Neuronal stem cell (in vitro differentiated cells): ENCODE results near the gene KAT2A.
"Not testable (repeated sequence)": the region's sequence is repeated elsewhere in the genome, so short reads cannot be mapped to it uniquely, and the experiment has no call there.

ENCODE experiments used
- DNase-seq: peaks from one replicate; pipeline ENCODE4 v3.0.0-alpha.2; 2013; ENCODE audit warnings: low spot score
- H2AFZ ChIP-seq: one replicate; pipeline ENCODE4 v1.6.1; 2013; ENCODE audit warnings: mild to moderate bottlenecking, low read length, inconsistent platforms
- H2AK5ac ChIP-seq: 2 replicates; pipeline ENCODE4 v1.6.1; 2013; ENCODE audit warnings: low read depth, mild to moderate bottlenecking, inconsistent platforms, low read length, moderate library complexity, mixed read lengths
- H2BK120ac ChIP-seq: 2 replicates; pipeline ENCODE4 v1.6.1; 2013; ENCODE audit warnings: low read depth, mild to moderate bottlenecking, inconsistent platforms, low read length, moderate library complexity, mixed read lengths
- H2BK12ac ChIP-seq: one replicate; pipeline ENCODE4 v1.6.1; 2013; ENCODE audit warnings: low read length, inconsistent platforms
- H2BK15ac ChIP-seq: 2 replicates; pipeline ENCODE4 v1.6.1; 2013; ENCODE audit warnings: mild to moderate bottlenecking, low read length, inconsistent platforms, mixed read lengths
- H2BK5ac ChIP-seq: one replicate; pipeline ENCODE4 v1.6.1; 2013; ENCODE audit warnings: inconsistent platforms, mild to moderate bottlenecking, low read length, moderate library complexity
- H3K14ac ChIP-seq: one replicate; pipeline ENCODE4 v1.6.1; 2013; ENCODE audit warnings: low read length, inconsistent platforms
- H3K18ac ChIP-seq: 2 replicates; pipeline ENCODE4 v1.6.1; 2013; ENCODE audit warnings: low read length, inconsistent platforms
- H3K23ac ChIP-seq: 2 replicates; pipeline ENCODE4 v1.6.1; 2013; ENCODE audit warnings: low read depth, mild to moderate bottlenecking, mixed read lengths, low read length, inconsistent platforms; ENCODE audit not compliant: poor library complexity
- H3K27ac ChIP-seq: replicated peaks from 3 replicates; pipeline ENCODE4 v1.5.1; 2013; ENCODE audit warnings: low read length, inconsistent platforms
- H3K27me3 ChIP-seq, 3 experiments: 2 replicates each; pipeline ENCODE4 v1.6.1; 2013; ENCODE audit warnings: low read length in 3 of 3, mild to moderate bottlenecking in 2 of 3, inconsistent platforms in 1 of 3, low read depth in 1 of 3, mixed read lengths in 1 of 3, moderate library complexity in 1 of 3; ENCODE audit not compliant: control insufficient read depth in 3 of 3, insufficient read depth in 3 of 3
- H3K36me3 ChIP-seq, 2 donors: replicated peaks in 1 of 2; 2 replicates each; pipeline ENCODE4 v1.6.1; 2013; ENCODE audit warnings: low read length in 2 of 2; ENCODE audit not compliant: control insufficient read depth in 2 of 2, insufficient read depth in 2 of 2
- H3K4ac ChIP-seq: 2 replicates; pipeline ENCODE4 v1.6.1; 2013; ENCODE audit warnings: inconsistent platforms, mild to moderate bottlenecking, low read length, moderate library complexity
- H3K4me1 ChIP-seq, 2 donors: 1 replicate in 1 of 2; 2 replicates in 1 of 2; pipeline ENCODE4 v1.6.1; 2013; ENCODE audit warnings: low read length in 2 of 2, low read depth in 1 of 2; ENCODE audit not compliant: control insufficient read depth in 2 of 2, insufficient read depth in 1 of 2
- H3K4me2 ChIP-seq: one replicate; pipeline ENCODE4 v1.6.1; 2013; ENCODE audit warnings: mild to moderate bottlenecking, low read length, inconsistent platforms; ENCODE audit not compliant: insufficient read depth, poor library complexity, severe bottlenecking
- H3K4me3 ChIP-seq, 2 donors: 2 replicates each; pipeline ENCODE4 v1.5.1; 2013; ENCODE audit warnings: low read length in 2 of 2, mild to moderate bottlenecking in 2 of 2, inconsistent platforms in 1 of 2, moderate library complexity in 1 of 2
- H3K79me1 ChIP-seq: one replicate; pipeline ENCODE4 v1.6.1; 2013; ENCODE audit warnings: low read depth, mild to moderate bottlenecking, inconsistent platforms, low read length, moderate library complexity
- H3K9ac ChIP-seq: one replicate; pipeline ENCODE4 v1.6.1; 2013; ENCODE audit warnings: mild to moderate bottlenecking, low read depth, low read length, inconsistent platforms; ENCODE audit not compliant: poor library complexity
- H3K9me3 ChIP-seq, 2 donors: replicated peaks in 1 of 2; 2 replicates each; pipeline versions ENCODE3 to v1.6.1; 2013; ENCODE audit warnings: low read length in 2 of 2, mild to moderate bottlenecking in 2 of 2, inconsistent platforms in 1 of 2, low read depth in 1 of 2, mixed read lengths in 1 of 2, moderate library complexity in 1 of 2; ENCODE audit not compliant: control insufficient read depth in 2 of 2, insufficient read depth in 1 of 2
- H4K8ac ChIP-seq: one replicate; pipeline ENCODE4 v1.6.1; 2013; ENCODE audit warnings: low read depth, mild to moderate bottlenecking, inconsistent platforms, low read length, moderate library complexity
- H4K91ac ChIP-seq: one replicate; pipeline ENCODE4 v1.6.1; 2013; ENCODE audit warnings: low read length, low read depth, mild to moderate bottlenecking, inconsistent platforms; ENCODE audit not compliant: poor library complexity
- WGBS, 2 donors: extraction: QIAGEN DNeasy Blood & Tissue Kit; methylation state at CpG; one replicate each; pipeline ENCODE4 v1.1.7; 2013; ENCODE audit warnings: missing lambda C conversion rate in 2 of 2, mixed read lengths in 1 of 2; ENCODE audit not compliant: insufficient read length in 2 of 2, insufficient replicate concordance in 1 of 2; ENCODE audit errors: extremely low coverage in 2 of 2; 5-methylcytosine and 5-hydroxymethylcytosine counted together

Gene KAT2A

DNA sequence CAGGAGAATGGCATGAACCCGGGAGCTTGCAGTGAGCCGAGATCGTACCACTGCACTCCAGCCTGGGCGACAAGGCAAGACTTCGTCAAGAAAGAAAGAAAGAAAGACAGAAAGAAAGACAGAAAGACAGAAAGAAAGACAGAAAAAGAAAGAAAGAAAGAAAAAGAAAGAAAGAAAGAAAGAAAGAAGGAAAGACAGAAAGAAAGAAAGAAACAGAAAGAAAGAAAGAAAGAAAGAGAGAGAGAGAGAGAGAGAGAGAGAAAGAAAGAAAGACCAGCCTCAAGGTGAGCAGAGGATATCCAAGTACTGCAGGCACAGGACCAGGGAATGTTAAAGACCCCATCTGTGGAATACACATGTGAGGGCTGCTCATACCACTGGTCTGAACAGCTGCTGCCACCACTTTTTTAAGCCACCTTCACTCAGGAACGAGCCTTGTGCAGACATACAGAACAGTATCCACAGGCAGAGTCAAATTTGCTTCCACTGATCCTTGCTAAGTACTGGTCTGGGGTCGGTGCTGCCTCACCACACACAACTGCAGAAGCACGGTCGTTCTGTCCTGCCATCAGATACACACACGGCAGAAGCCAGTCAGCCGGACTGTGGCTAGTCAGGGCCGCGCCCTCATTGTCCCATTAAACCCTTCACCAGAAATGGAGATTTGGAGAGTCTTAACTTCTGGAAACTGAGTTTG, 25.9 kb upstream of the KAT2A start:
- H3K23ac ChIP-seq, result no peak overlapping the region
- H3K4me1 ChIP-seq, result peaks cover 10 to 11% of the 10 kb centered on the region in 2 donors
- peaks cover 3 to 58% of the 10 kb centered on the region in 2 donors for H3K36me3 ChIP-seq
- no peak overlapping the region for H3K4ac ChIP-seq
- no peaks in the 10 kb centered on the region for H3K27me3 ChIP-seq
- H2AK5ac ChIP-seq, result no peak overlapping the region
- H2BK12ac ChIP-seq, result no peak overlapping the region
- no peaks in the 10 kb centered on the region for H3K9me3 ChIP-seq
- H2AFZ ChIP-seq, result no peak overlapping the region
- no peak overlapping the region for H3K18ac ChIP-seq
- H2BK120ac ChIP-seq, result no peak overlapping the region
- no peak overlapping the region for H3K4me2 ChIP-seq
- H4K91ac ChIP-seq, result no peak overlapping the region
- no peak overlapping the region for H2BK15ac ChIP-seq
- no CpG with 5 or more reads among the region's 13 CpGs for WGBS, 2 donors
- no peak overlapping the region for H4K8ac ChIP-seq
- H3K14ac ChIP-seq, result no peak overlapping the region
- H3K9ac ChIP-seq, result no peak overlapping the region
- no peak overlapping the region for H2BK5ac ChIP-seq
- H3K27ac ChIP-seq, result no peak overlapping the region
- H3K4me3 ChIP-seq, result no peak overlapping the region
- DNase-seq, result no peak
- H3K79me1 ChIP-seq, result peaks cover 2% of the 10 kb centered on the region

DNA sequence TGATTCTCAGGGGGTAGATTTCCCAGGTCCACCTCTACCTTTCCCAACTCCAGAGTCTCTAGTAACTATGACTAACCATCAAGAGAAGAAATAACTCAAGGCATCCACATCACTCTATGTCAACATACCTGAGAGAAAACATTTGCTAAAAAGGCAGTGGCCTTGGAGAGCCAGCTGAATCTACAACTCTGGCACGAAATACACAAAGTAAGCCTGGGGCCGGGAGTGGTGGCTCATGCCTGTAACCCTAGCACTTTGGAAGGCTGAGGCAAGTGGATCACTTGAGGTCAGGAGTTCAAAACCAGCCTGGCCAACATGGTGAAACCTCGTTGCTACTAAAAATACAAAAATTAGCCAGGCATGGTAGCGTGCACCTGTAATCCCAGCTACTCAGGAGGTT, 22.0 kb upstream of the KAT2A start:
- not testable (repeated sequence) for H2BK15ac ChIP-seq, H3K14ac ChIP-seq, H2BK5ac ChIP-seq, H2BK12ac ChIP-seq, H3K4me3 ChIP-seq, H3K18ac ChIP-seq, H3K9me3 ChIP-seq, H4K8ac ChIP-seq, DNase-seq, H3K79me1 ChIP-seq, H2BK120ac ChIP-seq, H4K91ac ChIP-seq, H2AK5ac ChIP-seq, H3K4ac ChIP-seq, H3K23ac ChIP-seq, H3K27me3 ChIP-seq, H3K4me2 ChIP-seq, H2AFZ ChIP-seq, H3K9ac ChIP-seq
- Histone ChIP-seq H3K36me3 (peaks cover 6 to 39% of the 10 kb centered on the region in 2 donors), H3K27ac (peak overlapping the region; percentile 71), H3K4me1 (peaks cover 7 to 18% of the 10 kb centered on the region in 2 donors)
- WGBS, 2 donors, result no CpG with 5 or more reads among the region's 4 CpGs

DNA sequence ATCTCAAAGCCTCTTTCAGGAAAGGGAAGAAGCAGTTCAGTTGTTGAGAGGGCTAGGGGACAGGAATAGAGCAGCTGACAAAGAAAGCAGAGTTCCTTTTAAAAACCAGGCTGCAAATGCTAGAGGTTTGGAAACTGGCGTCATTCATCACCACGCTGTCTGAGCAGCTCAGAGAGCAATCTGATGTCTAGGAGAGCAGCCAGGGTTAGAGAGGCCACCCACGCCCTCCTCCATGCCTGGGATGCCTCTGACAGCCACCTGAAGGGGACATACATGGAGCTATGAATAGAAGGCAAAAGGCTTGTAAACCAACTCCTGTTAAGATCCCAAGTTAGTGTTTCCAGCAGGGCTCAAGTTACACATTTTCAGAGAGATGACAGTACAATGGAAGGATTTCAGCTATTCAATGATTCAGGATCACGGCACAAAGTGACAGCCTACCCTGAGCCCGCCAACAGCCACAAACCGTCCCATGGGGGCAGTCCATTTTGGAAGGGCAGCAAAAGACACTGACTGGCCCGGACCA, 21.3 kb upstream of the KAT2A start:
- Histone ChIP-seq H2BK12ac (no peak overlapping the region), H3K4me2 (no peak overlapping the region), H2BK15ac (no peak overlapping the region), H3K23ac (no peak overlapping the region), H3K4me3 (no peak overlapping the region), H2AFZ (no peak overlapping the region), H4K91ac (no peak overlapping the region), H2BK5ac (no peak overlapping the region), H2BK120ac (no peak overlapping the region), H2AK5ac (no peak overlapping the region), H4K8ac (no peak overlapping the region), H3K14ac (no peak overlapping the region), H3K79me1 (peaks cover 2% of the 10 kb centered on the region), H3K27me3 (no peaks in the 10 kb centered on the region), H3K27ac (peak overlapping the region; percentile 71), H3K4me1 (peaks cover 7 to 18% of the 10 kb centered on the region in 2 donors), H3K4ac (no peak overlapping the region), H3K36me3 (peaks cover 6 to 37% of the 10 kb centered on the region in 2 donors), H3K9ac (no peak overlapping the region), H3K18ac (no peak overlapping the region), H3K9me3 (no peaks in the 10 kb centered on the region)
- no CpG with 5 or more reads among the region's 7 CpGs for WGBS, 2 donors
- no peak for DNase-seq

DNA sequence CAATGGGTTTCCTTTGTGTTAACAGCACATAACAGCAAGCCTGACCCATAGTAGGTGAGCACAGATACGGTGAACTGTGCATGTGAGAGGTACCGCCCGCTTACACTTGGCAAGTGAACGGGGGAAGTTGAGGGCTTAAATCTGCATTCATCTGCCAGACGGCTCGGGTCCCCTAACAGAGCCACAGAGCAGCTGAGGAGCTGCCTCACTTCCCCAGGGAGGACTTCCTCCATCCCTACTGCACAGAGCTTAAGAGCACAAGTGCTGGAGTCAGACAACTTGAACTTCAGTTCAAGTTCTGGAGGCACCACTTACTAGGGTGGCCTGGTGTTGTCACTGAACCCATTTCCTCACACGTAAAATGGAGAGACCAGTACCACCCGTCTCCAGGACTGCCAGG, 20.2 kb upstream of the KAT2A start:
- H2BK12ac ChIP-seq, result no peak overlapping the region
- no peak overlapping the region for H3K4me3 ChIP-seq
- peaks cover 7 to 18% of the 10 kb centered on the region in 2 donors for H3K4me1 ChIP-seq
- peaks cover 6 to 36% of the 10 kb centered on the region in 2 donors for H3K36me3 ChIP-seq
- no peak overlapping the region for H2AK5ac ChIP-seq
- DNase-seq, result no peak
- no peak overlapping the region for H2BK120ac ChIP-seq
- no peak overlapping the region for H4K91ac ChIP-seq
- H4K8ac ChIP-seq, result no peak overlapping the region
- no peak overlapping the region for H3K18ac ChIP-seq
- no CpG with 5 or more reads among the region's 8 CpGs for WGBS, 2 donors
- no peak overlapping the region for H3K4me2 ChIP-seq
- no peak overlapping the region for H3K4ac ChIP-seq
- no peak overlapping the region for H3K14ac ChIP-seq
- H3K9ac ChIP-seq, result no peak overlapping the region
- no peaks in the 10 kb centered on the region for H3K27me3 ChIP-seq
- peaks cover 2% of the 10 kb centered on the region for H3K79me1 ChIP-seq
- H2BK5ac ChIP-seq, result no peak overlapping the region
- H3K27ac ChIP-seq, result no peak overlapping the region
- no peak overlapping the region for H2AFZ ChIP-seq
- no peak overlapping the region for H3K23ac ChIP-seq
- no peak overlapping the region for H2BK15ac ChIP-seq
- no peaks in the 10 kb centered on the region for H3K9me3 ChIP-seq
